Activated naive CD8-positive, alpha-beta T cell treated with anti-CD3 and anti-CD28 coated beads, Interleukin-2, amount 50 U/mL, for 16 hours (primary cell): ENCODE data around the gene TFF1.

Experiments used
- DNase-seq: peaks from one replicate; pipeline ENCODE4 v3.0.0-alpha.2; 2020; ENCODE audit warnings: low read depth, low spot score

TFF1 gene

DNA sequence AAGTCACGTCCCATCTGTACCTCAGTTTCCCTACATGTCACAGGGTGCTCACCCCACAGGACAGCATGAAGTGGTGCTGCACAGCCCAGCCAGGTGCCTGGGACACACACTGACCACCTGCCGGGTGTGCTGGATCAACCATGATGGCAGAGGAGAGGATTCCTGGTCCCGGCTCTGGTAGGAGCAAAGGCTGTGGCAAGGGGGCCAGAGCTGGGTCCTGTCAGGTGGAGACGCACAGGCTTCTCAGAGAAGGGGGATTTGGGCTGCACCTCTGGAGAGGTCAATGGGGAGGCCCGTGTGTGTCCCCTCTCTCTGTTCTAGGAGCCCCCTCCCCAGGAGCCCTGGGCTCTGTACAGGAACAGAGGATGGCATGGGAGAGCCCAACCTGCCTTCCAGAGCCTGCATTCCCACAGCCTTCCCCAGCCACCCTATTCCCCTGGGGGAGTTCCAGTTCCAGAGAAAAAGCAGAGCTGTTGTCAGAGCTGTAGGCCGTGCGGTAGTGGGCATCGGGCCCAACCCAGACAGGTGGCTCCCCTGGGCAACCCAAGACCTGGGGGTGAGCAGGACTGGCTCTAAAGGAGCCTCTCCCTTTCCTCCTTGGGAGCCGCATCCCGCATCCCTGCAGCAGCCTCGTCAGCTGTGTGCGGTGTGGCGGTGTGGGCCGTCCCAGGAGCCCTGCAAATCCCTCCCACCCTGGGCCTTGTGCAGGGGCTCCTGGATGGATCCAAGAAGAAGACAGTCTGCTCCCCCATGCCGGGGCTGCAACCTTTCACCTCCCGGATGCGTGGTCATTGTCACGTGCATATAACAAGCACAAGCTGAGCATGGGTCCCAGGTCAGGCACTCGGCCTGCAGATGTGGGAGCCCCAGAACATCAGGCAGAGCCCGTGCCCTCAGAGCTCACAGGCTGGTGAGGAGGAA lies 48.2 kb downstream of the TFF1 start:
- no peak for DNase-seq

DNA sequence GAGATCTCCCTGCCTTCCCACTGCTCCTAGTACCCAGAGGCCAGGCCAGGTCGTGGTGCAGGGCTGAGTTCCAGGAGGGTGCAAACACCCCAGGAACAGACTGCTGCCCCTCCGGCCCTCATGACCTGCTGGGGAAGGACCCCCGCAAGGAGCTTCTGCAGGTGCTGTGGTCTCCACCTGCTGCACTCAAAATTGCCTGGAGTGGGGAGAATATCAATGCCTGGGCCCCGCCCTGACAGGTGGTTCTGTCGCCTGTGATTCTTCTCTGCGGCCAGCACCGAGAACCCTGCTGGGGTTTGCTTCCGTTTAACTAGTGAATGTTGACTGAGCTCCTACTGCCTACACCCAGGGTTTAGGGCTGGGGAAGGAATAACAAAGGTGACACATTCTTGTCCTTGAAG lies 49.0 kb downstream of the TFF1 start:
- no peak for DNase-seq

DNA sequence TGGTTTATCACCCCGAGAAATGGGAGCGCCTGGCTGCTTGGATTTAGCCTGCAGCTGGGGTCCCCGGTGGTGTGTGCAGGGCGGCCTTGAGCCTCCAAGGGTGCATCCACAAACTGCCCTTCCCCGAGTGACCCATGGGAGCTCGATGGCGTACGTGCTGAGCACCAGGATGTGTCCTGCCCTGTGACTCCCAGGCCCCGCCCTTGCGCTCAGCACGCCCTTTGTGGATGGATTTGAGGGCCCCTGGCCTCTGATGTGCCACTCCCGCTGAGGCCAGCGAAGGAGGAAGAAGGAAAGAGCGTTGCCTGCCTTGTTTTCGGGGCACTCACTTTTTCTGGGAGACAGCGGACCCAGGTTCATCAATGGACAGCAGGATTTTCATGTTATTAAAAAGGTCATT lies 49.4 kb downstream of the TFF1 start:
- DNase-seq, result no peak

- no peak for DNase-seq
Observed at GRCh38 chr21:42315296-42315891, 50.9 kb downstream of the TFF1 start, which contains the start of gene TFF3. Gene TFF3, minus strand, starts transcription at chr21:42315409. Its CDS starts 35 bp downstream, at chr21:42315374.

- DNase-seq, result no peak
Observed at GRCh38 chr21:42314616-42315295, 51.6 kb downstream of the TFF1 start.

GRCh38 chr21:42313501-42313969 lies 52.8 kb downstream of the TFF1 start:
- no peak for DNase-seq

DNA sequence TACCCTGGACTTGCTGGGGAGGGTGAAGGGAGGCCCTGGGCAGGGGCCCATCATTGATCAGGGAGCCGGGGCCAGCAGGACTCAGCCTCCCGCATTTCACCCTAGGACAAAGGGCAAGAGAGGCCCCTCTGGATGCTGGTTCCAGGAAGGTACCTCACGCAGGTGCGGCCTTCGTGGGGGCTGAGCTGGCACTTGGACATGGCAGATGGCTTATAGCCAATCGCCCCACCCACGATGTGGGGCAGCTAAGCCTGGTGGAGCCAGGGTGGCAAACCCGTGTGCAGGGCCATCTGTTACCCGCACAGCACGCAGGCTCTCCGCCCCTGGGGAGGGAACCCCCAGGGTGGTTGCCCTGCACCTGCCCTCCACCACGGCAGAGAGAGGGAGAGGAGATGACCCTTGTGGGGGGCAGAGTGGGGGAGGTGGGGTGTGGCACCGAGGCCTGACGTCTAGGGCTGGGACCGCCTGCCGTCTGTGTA lies 53.7 kb downstream of the TFF1 start:
- no peak for DNase-seq
